ENCODE measurements around the gene AP3D1.

Gene AP3D1

DNA sequence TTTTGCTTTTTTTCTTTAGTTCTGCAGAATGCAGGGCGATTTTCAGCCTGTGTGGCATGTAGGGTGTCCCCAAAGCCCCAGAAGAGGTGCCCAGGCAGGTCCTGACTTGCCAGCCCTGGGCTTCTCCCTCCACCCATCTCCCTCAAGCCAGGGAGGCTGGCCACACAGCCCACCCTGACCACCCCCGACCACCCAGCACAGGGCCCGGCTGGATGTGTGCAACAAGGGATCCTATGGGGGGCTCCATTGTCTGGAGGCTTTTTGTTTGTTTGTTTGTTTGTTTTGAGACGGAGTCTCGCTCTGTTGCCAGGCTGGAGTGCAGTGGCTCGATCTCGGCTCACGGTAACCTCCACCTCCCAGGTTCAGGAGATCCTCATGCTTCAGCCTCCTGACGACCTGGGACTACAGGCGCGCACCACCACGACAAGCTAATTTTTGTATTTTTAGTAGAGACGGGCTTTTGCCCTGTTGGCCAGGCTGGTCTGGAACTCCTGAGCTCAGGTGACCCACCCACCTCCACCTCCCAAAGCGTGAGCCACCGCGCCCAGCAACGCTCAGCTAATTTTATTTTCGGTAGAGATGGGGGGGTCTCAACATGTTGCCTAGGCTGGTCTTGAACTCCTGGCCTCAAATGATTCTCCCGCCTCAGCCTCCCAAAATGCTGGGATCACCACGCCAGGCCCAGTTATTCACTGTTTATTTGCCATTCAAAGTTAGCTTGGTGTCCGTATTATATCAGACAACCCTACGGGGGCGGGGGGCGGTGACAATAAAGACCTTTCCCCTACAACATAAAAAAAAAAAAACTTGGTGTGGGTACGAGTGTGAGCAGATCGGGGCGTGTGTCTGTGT is 92.6 kb downstream of the AP3D1 start:
- no peak for DNase-seq

DNA sequence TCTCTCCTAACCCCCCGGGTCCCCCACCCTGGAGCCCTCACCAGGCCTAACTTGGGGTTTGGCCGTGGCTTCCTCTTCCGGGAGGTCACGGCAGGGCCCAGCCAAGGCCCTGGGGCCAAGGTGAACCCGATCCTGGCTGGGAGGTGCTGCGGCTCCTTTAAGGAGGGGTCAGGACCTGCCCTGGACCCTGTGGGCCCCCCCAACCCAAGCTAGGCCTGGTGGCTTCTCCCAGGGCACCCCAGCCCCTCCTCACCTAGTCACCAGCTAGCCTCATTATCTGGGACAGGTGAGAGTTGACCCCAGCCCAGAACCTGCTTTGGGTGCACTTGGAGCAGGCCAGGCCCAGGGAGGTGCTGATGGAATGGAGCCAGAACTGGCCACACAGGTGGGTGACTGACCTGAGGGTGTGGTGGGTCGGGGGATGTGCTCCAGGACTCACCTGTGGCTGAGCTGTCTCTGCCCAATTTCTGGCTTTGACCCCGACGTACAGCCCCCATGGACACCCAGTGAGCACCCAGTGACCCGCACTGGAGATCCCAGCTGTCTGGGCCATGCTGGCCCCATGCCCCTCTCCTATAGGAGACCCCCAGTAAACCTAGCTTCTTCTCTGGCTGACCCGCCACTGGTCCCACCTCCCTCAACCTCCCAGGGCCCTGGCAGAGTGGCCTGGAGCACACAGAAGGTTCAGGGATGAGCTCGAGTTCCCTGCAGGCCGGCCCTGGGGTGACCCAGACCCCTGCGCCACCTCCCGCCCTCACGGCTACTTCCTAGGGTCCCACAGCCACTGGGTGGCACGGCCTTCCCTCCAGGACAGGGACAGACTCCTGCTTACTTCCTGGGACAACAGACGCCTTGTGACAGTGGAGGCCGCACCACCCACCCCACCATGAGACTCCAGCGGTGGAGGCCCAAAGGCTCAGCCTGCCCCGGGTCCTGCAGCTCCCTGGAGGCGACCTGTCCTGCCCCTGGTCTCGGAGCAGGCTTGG is 93.6 kb downstream of the AP3D1 start:
- DNase-seq: no peak

DNA sequence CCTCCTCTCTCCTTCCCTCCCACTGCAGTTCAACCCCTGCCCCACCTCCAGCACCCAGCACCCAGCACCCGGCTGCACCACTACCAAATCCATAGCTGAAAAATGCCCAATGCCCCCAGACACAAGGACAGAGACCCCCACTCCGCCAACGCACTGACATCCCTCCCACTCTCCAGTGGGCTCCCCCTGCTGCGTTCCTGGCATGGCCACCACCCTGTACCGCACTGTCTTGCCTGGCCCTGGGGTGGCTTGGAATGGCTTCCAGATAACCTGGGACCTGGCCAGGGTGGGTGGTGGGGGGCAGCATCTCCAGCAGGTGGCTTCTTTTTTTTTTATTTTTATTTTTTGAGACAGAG is 94.6 kb downstream of the AP3D1 start:
- no peak for DNase-seq

DNA sequence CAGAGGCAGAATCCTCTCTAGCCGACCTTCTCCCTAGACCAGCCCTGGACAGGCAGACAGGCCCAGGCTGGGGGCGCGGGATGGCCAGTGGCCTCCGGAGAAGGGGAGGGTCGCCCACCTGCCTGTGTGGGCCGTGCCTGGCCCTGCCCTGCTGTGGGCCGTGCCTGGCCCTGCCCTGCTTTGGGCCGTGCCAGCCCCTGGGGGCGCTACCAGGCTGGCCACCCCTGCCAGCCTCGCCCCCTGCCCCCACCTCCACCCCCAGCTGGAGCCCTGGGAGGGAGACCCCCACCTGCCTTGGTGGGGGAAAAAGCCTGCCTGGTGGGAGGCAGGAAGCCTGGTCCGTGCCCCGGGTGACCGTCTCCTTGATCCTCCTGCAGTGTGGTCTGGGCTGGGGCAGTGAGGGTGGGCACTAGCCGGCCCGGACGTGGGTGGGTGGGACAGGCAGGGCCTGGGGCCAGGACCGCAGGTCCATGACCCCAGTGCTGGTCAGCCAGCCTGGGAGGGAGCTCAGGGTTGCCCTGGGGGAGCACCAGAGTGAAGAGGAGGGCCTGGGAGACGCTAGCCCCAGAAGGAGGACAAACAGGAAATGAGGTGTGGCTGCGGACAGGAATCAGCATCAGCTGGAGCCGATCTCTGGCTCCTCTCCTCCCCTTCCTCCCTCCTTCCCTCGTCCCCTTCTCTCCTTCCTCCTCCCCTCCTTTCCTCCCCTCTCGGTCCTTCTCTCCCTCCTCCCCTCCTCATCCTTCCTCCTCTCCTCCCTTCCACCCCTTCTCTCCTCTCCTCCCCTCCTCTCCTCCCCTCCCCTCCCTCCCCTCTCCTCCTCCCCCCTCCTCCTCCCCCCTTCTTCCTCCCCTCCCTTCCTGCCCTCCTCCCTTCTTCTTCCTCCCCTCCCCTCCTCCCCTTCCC is 95.2 kb downstream of the AP3D1 start:
- no peak for DNase-seq

DNA sequence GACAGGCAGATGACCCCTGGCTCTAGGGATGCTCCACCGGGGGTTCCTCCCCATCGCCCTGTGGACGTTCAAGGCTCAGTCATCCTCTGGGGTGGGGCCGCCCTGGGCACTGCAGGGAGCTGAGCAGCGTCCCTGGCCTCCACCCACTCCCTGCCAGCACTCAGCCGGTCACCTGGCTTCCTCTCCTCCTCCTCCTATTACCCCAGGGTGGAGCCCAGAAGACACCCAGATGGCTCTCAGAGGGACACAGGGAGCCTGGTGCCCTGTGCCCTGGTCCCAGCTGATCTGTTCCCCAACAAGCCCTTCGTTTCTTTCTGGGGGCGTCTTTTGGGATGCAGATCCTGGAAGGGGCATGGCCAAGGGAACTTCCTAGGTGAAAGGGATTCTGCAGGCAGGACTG is 96.6 kb downstream of the AP3D1 start:
- no peak for DNase-seq

DNA sequence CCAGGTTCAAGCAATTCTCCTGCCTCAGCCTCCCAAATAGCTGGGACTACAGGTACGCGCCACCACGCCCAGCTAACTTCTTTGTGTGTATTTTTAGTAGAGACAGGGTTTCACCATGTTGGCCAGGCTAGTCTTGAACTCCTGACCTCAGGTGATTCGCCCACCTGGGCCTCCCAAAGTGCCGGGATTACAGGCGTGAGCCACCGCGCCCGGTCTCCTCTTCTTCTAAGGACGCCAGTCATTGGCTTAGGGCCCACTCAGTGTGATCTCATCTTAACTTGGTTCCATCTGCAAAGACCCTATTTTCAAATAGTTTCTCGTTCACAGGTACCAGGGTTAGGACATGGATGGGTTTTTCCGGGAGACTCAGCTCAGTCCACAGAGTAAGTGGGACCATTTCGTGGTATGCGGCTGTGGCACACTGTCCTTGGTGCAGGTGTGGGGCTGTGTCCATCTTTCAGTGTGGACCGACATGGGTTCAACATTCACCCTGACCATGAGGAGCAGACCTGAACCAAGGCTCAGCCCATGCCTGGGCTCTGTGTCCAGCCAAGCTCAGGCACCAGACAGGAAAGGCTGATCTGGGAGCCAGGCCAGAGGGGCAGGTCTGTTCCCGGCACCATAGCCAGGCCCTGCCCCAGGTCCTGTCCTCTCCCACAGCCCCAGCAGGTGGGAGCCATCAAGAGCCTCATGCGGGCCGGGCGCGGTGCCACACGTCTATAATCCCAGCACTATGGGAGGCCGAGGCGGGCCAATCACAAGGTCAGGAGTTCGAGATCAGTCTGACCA is 97.6 kb downstream of the AP3D1 start:
- DNase-seq: no peak

DNA sequence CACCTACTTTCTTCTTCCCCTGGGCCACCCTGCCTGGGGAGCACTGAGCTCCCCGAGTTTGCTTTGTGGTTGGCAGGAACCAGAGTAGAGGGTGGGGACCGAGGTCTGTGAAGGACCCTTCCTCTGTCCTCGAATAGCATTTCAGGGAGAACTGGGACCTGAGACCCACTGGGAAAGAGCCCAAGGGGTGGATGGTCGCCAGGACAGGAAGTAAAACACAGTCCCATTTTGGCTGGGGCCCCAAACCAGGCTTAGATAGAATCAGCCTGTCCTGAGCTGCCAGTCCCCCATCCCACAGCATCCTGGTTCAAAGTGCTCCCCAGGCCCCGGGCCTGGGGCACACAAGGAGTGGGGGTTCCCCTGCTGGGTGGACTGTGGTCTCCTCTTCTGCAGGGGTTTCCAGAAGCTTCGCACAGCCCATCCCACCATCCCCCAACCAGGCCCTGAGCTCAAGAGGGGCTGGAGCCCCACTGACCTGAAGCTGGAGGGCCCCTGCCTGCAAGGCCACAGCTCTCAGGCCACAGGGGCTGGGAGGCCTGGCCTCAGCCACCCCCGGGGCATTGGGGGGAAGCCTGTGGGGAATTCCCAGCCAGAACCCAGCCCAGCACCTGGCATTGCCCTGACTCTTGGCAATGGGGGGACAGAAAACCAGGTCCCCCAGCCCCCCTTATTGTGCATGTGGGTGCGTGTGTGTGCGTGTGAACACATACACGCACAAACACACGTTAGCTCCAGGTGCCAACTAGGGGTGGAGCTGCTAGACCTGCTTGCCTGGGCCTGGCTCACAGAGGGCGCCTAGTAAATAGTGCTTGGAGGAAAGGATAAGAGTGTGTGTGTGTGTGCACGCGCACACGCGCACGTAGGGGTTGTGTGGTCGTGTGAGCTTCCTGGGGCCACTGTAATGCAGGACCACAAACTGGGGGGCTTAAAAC is 99.3 kb downstream of the AP3D1 start:
- DNase-seq: no peak

DNA sequence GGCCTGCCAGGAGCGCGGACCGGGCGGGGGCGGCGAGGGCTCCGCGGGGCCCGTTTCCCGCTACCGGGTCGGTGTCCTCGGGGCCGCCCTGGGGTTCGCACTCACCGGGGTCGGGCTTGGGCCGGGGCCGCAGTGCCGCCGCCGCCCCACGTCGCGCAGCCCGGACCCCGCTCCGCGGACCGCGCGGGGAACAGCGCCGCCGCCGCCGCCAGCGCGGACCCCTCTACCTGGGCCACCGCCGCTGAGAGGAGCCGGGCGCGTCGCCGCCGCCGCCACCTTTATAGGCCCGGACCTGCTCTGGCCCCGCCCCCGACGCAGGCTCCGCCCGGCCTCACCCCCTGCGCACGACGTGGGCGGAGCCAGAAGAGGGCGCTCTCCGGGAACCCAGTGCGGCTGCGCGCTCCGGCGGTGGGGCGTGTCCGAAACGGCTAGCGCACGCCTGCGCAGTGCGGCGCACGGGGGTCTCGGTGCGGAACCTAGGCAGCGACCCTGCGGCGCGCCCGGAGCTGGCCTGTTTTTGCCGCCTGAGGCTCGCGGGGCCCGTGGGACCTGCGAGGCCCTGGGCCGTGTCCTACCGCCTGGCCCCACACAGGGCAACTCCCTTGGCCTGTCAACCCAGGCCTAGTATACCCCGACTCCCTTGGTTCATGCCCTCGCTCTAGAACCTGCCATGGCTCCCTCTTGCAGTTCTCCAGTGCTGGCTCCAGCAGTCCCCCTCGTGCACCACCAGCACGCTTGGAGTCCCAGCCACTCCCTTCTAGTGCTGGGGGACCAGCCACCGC is 100.2 kb downstream of the AP3D1 start, which contains the start of gene MKNK2:
Gene MKNK2 (minus strand): TSS at position 254 of the 782 bp plus-strand sequence. CDS start 393 bp downstream, outside the sequence.
- DNase-seq: peak; percentile 92

All from inflammatory macrophage treated with lipopolysaccharide for 4 hours (primary cell).